Islet of Langerhans (tissue), 1 donor: ENCODE measurements around the gene BROX.
"Not testable (repeated sequence)": the region's sequence is repeated elsewhere in the genome, so short reads cannot be mapped to it uniquely, and the experiment has no call there.

Source experiments
- FAIRE-seq: peaks from one replicate; lab custom pipeline; 2011; peaks lifted over from hg19 to GRCh38; lab: Jason Lieb, UNC

Gene BROX, protein sequence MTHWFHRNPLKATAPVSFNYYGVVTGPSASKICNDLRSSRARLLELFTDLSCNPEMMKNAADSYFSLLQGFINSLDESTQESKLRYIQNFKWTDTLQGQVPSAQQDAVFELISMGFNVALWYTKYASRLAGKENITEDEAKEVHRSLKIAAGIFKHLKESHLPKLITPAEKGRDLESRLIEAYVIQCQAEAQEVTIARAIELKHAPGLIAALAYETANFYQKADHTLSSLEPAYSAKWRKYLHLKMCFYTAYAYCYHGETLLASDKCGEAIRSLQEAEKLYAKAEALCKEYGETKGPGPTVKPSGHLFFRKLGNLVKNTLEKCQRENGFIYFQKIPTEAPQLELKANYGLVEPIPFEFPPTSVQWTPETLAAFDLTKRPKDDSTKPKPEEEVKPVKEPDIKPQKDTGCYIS

GRCh38 chr1:222712253-222713090, at the start of gene BROX, which contains the start of gene AIDA:
Gene BROX (plus strand): TSS chr1:222712564. CDS start chr1:222715700, 3,136 bp downstream.
Gene AIDA (minus strand): TSS chr1:222712491. CDS start chr1:222712317, 174 bp downstream.
- no peak for FAIRE-seq

GRCh38 chr1:222663431-222663934, 48.9 kb upstream of the BROX start:
- FAIRE-seq: no peak

DNA sequence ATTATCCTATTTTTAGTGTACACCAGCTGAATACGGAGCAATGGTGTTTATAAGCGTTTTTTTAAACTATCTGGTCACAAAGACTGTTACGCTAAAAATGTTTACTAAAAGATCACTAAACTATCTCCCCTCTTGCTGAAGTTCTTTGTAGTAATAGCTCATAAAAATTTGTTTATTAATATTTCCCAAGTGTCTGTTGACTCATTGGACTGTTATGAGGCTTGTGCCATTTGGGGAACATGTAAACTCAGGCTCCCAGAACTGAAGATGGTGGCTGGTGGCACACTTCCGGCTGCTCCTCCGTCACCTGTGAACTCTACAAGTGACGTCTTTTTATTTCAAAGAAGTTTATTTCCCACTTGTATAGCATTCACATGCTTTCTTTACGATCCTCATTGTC, 46.4 kb upstream of the BROX start:
- FAIRE-seq: no peak

DNA sequence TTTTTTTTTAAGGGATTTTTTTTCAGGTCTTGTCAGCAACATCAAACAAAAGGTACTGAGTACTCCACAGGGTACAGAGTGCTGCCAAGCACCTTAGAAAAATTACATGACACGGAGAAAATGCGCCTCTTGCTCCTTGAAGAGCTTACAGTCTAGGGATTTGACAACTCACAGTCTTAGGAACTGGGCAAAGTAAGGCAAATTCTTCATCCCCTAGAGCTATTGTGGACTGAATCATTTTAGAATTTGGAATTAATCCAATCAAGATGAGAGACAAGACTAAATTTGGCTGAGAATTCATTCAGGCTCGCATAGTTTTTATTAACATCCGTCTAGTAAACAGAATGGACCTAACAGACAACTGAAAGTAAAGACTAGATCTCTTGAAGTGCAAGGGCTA, 44.2 kb upstream of the BROX start:
- FAIRE-seq: peak; percentile 5

GRCh38 chr1:222669107-222669506, 43.3 kb upstream of the BROX start:
- FAIRE-seq: not testable (repeated sequence)

GRCh38 chr1:222670110-222670509, 42.3 kb upstream of the BROX start:
- FAIRE-seq: no peak

DNA sequence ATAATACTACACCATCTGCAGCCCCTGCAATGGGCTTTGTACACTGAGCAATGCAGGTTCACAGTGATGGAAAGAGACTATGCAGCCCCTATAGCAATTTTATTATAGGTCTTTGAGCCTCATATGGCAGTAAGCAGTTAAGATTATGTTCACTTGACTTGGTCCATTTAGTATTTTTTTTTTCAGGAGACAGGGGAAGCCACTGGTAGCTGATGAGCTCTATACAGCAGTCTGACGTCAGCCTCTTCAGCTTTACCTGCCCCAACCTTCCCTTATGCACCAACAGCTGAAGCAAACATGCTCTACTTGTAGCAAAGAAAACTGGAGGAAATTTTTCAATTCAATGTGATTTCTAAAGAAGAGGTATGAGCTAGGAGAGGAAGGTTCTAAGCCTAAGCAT, 32.3 kb upstream of the BROX start:
- FAIRE-seq: no peak

DNA sequence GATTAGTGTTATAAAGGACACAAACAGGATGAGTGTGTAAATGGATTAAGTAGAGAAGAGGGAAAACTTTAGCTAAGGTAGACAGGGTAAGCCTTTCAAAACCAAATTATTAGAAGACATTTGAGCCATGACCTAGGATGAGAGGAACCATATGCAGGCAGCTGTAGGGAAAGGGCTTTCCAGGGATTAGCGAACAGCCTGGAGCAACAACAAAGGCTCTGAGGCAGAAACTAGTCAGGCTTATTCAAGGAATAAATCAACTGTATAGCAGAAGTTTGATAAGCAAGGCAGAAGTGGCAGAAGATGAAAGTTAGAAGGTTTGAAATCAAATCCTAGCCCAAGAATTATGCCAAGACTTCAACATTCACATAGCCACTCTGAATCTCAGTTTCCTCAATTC, 21.3 kb upstream of the BROX start:
- FAIRE-seq: no peak

DNA sequence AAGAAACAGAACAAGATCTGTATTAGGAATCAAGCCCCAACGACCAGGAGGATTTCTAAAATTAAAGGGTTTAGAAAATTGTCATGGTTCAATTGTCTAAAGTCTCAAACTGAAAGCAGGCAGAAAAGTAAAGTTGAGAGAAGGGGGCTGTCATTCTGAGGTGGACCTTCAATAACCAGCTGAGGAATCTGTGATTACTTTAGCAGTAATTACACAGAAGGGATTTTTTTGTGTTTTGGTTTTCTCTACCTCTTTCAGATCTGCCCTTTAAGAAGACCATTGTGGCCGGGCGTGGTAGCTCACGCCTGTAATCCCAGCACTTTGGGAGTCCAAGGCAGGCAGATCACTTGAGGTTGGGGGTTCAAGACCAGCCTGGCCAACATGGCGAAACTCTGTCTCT, 17.4 kb upstream of the BROX start:
- no peak for FAIRE-seq

DNA sequence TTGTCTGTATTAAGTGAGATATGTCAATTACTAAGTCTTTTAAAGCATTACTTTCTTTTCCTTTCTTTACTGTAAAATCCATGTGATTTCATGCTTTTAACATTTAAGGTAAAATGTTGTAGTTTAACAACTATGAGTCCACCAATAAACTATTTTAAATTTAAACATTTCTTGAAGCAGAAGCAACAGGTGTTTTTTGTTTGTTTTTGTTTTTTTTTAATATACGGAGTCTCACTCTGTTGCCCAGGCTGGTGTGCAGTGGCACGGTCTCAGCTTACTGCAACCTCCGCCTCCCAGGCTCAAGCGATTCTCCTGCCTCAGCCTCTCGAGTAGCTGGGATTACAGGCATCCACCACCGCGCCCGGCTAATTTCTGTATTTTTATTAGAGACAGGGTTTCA, 15.6 kb upstream of the BROX start:
- FAIRE-seq: no peak

DNA sequence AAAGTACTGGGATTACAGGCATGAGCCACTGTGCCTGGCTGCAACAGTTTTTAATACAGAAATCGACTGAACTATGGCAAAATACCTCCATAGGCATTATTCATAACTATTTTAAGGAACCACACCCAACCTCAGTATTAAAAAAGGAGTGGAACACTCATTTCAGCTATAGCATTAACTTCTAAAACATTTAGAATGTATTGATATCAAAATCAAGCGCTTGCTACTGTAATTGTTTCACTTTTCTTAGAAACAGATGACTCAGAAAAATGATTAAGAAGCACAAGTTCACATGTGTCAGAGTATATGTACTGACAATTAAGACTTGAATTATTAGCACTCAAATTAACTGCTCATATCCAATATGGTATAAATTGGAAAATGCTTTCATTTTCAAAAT, 15.2 kb upstream of the BROX start:
- FAIRE-seq: no peak

DNA sequence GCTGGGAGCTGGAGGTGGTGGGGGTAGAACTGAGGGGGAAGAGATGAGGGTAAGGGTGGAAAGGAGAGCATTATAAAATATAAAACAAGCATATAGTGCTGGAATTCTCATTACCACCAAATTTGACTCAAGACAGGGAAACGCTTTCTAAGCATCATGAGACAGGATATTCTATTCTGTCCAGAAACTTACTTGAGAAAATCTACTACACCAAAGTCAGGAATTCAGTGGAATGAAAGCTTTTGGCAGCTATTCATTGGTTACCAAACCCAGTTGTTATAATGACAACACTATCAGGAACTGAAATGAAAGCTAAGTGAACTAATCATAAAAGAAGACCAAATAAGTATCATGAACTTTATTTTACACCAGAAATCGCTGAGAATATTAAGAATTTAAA, 14.5 kb upstream of the BROX start:
- no peak for FAIRE-seq

DNA sequence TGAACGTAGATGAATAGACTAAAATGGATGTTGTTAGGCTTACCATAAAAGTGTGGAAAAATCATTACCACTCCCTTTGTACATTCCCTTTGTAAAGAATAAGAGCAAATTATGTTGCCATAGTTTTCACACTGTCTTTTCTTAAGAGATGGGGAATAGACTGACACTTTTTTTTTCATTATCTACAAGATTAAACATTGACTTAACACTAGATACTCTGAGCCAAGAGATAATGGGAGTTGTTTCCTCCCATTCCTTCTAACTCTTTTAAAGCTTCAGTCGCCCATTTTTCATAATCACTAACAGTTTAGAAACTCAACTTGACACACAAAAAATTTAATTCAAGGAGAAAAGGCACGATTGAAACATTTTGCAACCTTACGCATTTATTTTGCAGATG, 10.2 kb upstream of the BROX start:
- FAIRE-seq: no peak

DNA sequence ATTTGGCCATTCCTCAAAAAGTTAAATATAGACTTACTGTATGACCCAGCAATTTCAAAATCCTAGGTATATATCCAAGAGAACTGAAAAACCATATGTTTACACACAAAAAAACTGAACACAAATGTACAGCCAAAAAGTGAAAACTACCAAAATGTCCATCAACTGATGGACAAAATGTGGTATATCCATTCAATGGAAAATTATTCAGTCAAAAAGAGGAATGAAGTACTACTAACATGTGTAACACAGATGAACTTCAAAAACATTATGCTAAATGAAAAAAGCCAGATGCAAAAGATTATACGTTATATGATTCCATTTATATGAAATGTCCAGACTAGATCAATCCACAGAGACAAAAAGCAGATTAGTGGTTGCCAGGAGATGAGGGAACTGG, 8.1 kb upstream of the BROX start:
- FAIRE-seq: no peak

- FAIRE-seq: no peak
These were observed 5.5 kb upstream of the BROX start for GRCh38 chr1:222706815-222707214.

- no peak for FAIRE-seq
These were observed 2.6 kb upstream of the BROX start for GRCh38 chr1:222709700-222710153.

DNA sequence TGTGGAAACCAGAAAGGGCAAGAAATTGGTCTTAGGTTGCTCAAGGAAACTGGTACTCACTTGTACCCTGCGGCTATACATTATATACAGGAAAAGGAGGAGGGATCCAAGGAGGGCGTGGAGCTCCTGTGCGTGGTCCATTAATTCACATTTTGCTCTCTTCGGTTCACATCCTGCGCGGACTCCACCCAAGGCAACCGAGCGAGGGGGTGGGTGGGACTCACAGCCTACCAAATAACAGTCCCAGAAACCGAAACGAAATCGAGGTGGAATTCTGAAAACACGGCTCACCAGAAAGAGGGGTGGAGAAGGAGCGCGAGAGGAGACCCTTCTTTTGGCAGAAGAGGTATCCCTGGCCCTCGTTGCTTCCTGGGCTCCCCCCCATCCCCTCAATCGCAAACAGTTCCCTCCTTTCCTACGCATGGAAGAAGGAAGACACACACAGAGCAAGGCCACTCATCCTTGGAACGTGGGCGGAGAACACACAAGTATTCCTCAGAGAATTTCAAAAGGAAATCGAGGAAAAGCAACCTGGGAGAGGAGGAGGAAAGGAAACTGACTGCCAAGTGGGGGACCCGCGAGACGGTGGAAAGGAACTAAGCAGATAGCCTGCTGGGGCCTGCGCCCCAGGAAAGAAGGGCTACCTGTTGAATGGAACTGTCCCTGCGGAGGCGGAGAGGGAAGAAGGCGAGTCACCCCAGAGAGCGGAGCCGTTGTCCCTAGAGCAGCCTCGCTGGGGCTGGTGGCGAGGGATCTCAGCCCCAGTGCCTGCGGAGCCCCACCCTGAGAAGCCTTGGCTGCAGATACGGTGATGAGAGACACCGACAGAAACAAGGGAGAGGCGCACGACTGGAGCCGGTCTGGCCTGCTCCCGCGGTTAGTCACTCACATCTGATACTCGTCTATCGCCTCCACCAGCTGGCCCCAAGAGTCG, 778 bp upstream of the BROX start:
- no peak for FAIRE-seq

- FAIRE-seq: no peak
These were observed 962 bp downstream of the BROX start for GRCh38 chr1:222713091-222713961.

DNA sequence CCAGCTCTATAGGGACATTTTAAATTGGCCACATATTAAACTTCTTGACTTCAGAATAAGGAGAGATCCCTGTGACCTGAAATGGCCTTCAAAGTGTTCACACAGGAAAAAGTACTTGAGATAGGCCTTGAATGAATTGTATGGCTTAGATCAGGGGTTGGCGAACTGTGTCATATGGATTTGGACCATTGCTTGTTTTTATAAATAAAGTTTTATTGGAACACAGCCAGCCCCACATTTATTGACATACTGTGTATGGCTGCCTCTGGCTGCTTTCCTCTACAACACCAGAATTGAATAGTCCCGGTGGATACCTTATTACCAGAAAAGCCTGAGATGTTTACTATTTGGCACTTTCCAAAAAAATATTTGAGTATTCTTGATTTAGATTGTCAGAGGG, 4.0 kb downstream of the BROX start:
- no peak for FAIRE-seq

GRCh38 chr1:222728746-222729145, 16.4 kb downstream of the BROX start:
- no peak for FAIRE-seq

DNA sequence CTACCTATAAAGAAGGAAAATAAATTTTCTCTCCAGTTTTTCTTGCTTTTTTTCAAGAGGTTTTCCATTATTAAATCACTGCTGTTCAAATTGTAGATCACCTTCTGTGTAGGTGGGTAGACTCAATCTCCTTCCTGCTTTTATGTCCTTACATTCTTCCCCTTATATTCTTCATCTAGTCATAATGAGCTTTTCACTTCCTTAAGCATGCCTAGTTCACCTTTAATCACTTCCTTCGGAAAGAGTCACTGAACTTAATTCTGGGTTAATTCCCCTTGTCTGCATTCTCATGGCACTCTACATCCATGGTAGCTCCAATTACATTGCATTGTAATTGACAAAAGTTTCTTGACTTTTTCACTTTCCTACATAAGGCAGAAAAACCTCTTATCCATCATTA, 18.5 kb downstream of the BROX start:
- no peak for FAIRE-seq
